Measurements from ENCODE around the gene TIMM29.
"Not testable (repeated sequence)": the region's sequence is repeated elsewhere in the genome, so short reads cannot be mapped to it uniquely, and the experiment has no call there.

The TIMM29 gene

DNA sequence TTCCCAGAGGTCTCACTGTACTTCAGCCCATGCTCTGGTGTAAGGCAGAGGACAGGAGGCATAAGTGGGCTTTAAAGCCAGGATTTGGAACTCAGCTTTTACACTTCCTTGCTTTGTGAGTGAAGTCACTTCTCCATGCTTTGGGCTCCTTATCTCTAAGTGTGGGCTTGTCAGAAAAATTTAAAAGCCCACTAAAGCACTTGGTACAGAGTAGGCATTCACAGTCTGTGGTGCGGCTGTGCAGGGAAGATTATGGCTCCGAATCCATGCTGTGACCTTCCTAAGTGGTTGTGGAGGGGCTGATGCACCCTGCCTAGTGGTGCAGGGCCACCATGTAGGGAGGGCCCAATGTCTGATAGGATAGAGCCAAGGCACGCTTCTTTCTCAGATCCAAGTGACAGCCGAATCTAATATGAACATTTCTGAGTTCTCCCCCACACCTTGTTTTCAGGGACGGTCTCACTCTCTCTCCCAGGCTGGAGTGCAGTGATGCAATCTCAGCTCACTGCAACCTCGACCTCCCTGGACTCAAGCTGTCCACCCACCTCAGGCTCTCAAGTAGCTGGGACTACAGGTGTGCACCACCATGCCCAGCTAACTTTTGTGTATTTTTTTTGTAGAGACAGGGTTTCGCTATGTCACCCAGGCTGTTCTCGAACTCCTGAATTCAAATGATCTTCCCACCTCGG is 6.9 kb downstream of the TIMM29 start:
- DNase-seq (ENCODE audit: extremely low spot score, insufficient read length, low read depth) (no peak), FAIRE-seq (no peak)

DNA sequence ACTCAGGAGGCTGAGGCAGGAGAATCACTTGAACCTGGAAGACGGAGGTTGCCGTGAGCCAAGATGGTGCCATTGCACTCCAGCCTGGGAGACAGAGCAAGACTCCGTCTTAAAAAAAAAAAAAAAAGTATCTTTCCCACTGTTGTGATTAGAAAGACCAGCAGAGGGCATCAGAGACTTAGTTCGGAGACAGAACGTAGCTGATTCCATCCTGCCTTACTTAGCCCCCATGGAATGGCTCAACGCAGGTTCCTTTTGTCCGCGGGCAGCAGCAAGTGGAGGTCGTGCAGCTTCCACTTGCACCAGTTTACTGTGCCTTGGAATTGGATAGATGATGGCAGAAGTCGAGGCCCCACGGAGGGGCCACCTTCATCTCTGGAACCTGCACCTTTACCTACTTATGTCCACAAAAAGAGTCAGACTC is 8.1 kb downstream of the TIMM29 start:
- DNase-seq (ENCODE audit: extremely low spot score, insufficient read length, low read depth) (no peak), FAIRE-seq (peak; percentile 65)

DNA sequence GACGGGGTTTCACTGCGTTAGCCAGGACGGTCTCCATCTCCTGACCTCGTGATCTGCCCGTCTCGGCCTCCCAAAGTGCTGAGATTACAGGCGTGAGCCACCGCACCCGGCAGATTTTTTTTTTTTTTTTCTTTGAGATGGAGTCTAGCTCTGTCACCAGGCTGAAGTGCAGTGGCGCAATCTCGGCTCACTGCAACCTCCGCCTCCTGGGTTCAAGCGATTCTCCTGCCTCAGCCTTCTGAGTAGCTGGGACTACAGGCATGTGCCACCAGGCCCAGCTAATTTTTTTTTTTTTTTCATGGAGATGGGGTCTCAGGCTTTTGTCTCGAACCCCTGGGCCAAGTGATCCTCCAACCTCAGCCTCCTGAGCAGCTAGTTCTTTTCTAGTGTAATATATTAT is 13.0 kb downstream of the TIMM29 start:
- not testable (repeated sequence) for FAIRE-seq; DNase-seq (ENCODE audit: extremely low spot score, insufficient read length, low read depth)

DNA sequence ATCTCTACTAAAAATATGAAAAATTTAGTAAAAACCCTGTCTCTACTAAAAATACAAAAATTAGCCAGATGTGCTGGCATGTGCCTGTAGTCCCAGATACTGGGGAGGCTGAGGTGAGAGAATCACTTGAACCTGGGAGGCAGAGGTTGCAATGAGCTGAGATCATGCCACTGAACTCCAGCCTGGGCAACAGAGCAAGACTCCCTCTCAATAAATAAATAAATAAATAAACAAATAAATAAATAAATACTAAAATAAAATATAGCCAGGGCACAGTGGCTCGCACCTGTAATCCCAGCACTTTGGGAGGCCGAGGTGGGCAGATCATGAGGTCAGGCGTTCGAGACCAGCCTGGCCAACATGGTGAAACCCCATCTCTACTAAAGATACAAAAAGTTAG is 14.8 kb downstream of the TIMM29 start:
- FAIRE-seq; DNase-seq (ENCODE audit: extremely low spot score, insufficient read length, low read depth): not testable (repeated sequence)

DNA sequence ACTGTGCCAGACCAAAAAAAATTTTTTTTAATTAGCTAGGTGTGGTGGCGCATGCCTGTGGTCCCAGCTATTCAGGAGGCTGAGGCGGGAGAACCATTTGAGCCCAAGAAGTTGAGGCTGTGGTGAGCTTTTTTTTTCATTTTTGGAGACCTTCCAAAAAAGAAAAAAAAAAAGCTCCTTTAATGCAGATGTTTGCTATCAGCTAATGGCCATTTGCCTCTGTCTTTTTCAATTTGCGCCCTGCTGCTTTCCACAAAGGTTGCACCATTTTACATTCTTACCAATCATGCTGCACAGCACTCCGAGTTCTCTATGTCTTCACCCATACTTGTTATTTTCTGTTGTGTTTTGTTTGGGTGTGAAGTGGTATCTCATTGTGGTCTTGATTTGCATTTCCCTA is 16.7 kb downstream of the TIMM29 start:
- no peak for FAIRE-seq
- DNase-seq (ENCODE audit: extremely low spot score, insufficient read length, low read depth), result no peak

DNA sequence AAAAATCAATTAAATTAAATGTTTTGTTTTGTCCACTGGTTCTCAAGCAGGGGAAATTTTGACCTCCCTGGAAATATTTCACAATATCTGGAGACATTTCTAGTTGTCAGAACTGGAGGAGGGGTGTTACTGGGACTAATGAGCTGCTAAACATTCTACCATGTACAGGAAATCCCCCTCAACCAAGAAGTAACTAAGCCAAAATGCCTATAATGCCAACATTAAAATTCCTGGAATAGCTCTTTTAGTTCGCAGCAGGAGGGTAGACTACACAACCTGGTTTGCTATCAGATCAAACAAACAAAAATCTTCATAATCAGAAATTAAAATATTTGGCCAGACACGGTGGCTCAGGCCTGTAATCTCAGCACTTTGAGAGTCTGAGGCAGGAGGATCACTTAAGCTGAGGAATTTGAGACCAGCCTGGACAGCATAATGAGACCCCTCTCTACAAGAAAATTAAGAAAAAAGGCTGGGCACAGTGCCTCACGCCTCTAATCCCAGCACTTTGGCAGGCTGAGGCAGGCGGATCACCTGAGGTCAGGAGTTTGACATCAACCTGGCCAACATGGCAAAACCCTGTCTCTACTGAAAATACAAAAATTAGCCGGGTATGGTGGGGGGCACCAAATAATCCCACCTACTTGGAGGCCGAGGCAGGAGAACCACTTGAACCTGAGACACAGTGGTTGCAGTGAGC is 18.5 kb downstream of the TIMM29 start:
- FAIRE-seq (no peak), DNase-seq (ENCODE audit: extremely low spot score, insufficient read length, low read depth) (no peak)

DNA sequence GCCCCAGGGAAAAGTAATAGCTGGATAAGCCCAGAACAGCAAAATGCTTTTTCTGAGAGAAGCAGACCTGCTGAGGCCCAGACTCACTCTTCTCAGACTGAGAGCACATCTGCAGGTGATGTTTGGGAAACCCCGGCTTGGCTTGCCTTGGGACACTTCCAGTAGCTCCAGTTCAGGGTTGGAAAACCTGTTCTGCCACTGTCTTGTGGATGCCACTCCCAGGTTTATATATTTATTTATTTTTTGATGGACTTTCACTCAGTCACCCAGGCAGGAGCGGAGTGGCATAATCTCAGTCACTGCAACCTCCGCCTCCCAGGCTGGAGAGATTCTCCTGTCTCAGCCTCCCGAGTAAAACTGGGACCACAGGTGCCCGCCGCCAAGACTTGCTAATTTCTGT is 24.2 kb downstream of the TIMM29 start:
- DNase-seq (ENCODE audit: extremely low spot score, insufficient read length, low read depth), result no peak
- FAIRE-seq, result no peak

DNA sequence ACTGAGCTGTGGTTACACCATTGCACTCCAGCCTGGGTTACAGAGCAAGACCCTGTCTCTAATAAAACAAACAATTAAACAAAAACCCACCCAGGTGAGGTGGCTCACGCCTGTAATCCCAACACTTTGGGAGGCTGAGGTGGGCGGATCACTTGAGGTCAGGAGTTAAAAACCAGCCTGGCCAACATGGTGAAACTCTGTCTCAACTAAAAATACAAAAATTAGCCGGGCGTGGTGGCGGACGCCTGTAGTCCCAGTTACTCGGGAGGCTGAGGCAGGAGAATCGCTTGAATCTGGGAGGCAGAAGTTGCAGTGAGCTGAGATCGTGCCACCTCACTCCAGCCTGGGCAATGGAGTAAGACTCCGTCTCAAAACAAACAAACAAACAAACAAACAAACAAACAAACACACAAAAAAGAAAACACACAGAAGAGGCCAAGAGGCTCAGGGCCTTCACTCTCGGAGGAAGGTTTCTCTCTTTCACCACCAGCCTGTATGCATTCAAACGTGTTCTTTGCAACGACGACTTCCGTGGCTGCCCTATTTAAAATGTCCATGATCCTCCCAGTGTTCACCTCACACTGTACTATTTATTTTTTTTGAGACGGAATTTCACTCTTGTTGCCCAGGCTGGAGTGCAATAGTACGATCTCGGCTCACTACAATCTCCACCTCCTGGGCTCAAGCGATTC is 30.8 kb downstream of the TIMM29 start:
- FAIRE-seq; DNase-seq (ENCODE audit: extremely low spot score, insufficient read length, low read depth): not testable (repeated sequence)

DNA sequence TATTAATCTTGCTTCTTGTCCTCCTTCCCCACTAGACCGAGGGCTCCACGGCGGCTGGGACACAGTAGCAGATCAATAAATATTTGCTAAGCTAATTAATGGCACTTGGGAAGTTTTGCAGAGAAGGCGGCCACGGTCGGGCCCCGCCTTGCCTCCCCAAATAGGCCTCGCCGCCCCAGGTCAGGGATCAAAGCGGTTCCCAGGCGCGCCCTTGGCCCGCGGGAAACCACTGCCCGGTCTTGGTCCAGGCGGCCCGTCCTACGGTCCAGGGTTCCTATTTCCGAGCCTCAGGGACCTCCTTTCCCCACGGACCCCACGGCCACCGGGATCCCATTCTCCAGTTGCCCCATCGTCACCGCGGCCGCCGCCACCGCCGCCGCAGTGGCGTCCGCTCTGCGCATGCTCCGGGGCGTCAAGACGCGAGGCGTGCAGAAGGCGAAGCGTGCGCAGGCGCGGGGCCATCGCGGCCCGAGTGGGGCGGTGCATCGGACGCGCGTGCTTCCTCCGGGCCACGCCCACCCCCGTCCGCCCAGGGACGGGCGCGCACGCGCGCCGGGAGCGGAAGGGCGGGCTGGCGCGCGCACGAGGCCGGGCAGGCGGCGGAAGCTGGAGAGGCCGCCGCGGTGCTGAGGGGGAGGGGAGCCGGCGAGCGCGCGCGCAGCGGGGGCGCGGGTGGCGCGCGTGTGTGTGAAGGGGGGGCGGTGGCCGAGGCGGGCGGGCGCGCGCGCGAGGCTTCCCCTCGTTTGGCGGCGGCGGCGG is 31.9 kb downstream of the TIMM29 start, which contains the start of gene SMARCA4:
Gene SMARCA4 (plus strand): TSS at position 717 of the 759 bp plus-strand sequence. CDS start 23,122 bp downstream, outside the sequence.
- DNase-seq (ENCODE audit: extremely low spot score, insufficient read length, low read depth), result peak; percentile 96
- FAIRE-seq, result peak; percentile 86

DNA sequence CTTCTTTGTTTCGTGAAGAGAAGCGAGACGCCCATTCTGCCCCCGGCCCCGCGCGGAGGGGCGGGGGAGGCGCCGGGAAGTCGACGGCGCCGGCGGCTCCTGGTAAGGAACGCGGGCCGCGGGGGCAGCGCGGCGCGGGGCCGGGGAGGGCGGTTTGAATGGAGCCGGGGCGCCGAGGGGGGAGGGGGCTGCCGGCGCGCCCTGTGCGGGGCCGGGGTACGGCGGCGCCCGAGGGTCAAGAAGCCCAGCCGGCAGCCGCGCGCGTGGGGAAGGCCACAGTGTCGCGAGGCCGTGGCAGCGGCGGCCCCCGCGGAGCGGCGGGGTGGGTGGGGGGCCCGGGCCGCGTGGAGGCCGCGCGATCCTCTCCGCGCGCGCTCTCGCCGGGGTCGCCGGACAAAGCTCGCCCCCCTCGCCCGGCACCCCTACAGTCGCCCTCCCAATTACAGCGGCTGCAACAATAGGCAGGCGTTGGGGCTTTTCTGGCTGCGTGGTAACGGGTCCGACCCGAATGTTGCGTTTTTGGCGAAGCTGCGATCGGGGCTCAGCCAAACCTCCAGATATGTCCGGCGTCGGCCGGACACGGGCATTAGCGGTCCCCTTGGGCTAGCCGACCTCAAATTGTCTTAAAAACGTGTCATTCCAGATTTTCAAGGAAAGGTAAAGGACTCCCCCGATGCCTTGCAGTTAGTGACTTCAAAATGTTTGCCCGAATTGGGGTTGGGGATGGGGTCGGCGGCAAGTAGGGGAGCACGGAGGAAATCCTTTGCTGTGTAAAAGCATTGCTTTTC is 32.7 kb downstream of the TIMM29 start:
- DNase-seq (ENCODE audit: extremely low spot score, insufficient read length, low read depth) (no peak), FAIRE-seq (no peak)

DNA sequence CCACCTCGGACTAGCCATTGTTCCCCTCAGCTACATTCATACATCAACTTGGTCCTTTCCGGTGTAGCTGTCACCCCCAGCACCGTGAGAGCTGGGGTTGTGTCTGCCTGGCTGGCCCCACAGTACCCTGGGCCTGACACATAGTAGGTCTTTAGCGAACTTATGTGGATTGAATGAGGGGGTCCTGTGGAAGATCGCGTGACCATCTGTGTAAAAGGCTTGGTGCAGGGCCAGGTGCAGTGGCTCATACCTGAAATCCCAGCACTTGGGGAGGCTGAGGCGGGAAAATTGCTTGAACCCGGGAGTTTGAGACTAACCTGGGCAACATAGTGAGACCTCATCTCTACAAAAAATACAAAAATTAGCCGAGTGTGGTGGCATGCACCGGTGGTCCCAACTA is 34.3 kb downstream of the TIMM29 start:
- FAIRE-seq, result no peak
- no peak for DNase-seq (ENCODE audit: extremely low spot score, insufficient read length, low read depth)

DNA sequence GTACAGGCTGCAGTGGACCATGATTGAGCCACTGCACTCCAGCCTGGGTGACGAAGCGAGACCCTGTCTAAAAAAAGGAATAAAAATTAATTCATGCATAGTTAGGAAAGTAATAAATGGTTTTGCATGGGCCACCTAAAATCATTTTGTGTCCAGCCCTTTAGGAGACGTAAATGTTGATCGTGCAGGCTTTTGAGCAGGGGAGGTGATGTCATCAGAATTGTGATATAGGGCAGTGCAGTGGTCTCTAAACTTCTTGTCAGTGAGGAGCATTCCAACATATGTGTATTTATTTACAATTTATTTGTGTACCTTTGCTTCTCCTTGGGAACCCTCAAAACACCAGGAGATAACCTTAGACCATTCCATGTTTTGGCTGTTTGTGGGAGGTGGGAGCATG is 35.3 kb downstream of the TIMM29 start:
- DNase-seq (ENCODE audit: extremely low spot score, insufficient read length, low read depth) (no peak), FAIRE-seq (no peak)

DNA sequence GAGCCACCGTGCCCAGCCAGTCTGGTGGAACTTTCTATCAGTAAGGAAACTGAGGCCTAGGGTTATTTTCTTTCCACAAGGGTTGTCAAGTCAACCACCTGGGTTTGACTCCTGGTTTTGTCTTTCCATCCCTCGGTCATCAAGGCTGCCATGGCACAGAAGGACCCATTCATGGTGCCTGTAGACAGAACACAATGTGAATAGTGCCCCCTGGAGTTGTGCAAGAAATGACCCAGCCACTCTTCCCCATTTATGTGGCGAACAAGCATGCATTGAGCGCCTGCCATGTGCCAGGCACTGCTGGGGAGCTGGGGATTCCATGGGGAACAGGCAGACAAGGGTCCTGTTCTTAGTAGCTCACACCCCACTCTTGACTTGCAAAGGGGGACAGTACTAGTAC is 36.3 kb downstream of the TIMM29 start:
- no peak for DNase-seq (ENCODE audit: extremely low spot score, insufficient read length, low read depth)
- no peak for FAIRE-seq

DNA sequence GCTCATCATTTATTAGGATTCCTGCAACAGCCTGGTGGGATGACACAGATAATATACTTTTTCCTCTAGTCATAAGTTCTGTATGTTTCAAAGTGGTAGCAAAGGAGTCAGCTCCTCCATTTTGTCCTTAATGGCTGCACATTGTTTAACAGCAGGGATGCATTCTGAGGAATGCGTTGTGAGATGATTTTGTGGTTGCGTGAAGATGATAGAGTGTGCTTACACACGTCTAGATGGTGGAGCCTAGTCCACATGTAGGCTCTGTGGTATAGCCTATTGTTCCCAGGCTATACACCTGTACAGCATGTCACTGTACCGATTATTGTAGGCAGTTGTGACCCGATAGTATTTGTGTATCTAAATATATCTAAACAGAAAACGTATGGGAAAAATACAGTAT is 36.8 kb downstream of the TIMM29 start:
- DNase-seq (ENCODE audit: extremely low spot score, insufficient read length, low read depth), result no peak
- FAIRE-seq, result no peak

DNA sequence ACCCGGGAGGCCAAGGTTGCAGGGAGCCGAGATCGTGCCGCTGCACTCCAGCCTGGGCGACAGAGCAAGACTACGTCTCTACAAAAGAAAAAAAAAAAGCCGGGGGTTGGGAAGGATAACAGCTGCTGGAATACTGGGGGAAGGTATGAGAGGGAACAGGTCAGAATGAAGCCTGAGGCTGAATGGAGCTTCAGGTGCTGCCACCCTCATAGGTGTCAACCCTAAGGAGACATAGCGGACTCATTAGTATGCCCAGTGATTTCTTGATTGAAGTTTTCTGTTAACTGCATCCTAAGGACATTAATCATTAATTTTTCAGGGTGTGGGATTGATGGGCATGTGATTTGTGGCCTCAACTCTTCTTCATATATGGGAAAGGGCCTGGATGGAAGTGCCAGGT is 38.2 kb downstream of the TIMM29 start:
- FAIRE-seq, result no peak
- DNase-seq (ENCODE audit: extremely low spot score, insufficient read length, low read depth), result no peak

DNA sequence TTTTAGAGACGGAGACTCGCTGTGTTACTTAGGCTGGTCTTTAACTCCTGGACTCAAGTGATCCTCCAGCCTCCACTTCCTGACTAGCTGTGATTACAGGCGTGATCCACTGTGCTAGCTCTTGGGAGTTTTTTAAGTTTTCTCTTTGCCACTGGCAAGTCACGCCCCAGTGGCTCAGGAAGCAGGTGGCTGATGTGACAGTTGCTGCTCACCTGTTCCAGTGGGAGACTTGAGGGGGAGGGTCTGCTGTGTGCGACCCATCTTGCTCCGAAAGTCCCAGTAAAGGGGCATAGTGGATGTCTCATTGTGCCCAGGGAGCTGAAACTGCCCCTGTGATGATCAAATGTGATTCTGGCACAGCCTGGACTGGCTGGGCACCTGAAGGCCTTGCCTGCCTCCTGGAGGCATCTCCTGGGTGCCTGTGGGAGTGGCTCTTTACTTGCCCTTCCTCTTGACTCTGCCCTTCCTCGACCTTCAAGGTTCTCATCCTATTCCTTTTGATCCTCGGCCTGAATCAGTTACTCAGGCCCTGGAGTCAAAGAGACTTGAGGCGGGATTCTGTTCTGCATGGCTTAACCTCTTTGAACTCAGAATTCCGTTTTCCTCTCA is 40.0 kb downstream of the TIMM29 start:
- FAIRE-seq (peak; percentile 79), DNase-seq (ENCODE audit: extremely low spot score, insufficient read length, low read depth) (no peak)

DNA sequence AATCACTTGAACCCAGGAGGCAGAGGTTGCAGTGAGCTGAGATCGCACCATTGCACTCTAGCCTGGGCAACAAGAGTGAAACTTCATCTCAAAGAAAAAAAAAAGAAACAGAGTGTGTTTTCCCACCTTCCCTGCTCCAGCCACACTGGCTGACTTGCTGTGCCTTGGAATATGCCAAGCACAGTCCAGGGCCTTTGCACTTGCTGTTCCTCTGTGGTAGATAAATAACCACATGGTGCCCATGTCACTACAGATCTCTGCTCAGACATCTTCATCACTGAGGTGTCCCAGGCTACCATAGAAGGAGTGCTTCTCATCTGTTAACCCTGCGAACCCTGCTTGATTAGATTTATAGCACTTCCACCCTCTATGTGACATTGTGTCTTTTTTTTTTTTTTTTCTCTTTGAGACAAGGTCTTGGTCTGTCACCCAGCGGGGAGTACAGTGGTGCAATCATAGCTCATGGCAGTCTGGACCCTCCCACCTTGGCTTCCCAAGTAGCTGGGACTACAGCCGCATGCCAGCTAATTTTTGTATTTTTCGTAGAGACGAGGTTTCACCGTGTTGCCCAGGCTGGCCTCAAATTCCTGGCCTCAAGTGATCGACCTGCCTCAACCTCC is 42.6 kb downstream of the TIMM29 start:
- no peak for FAIRE-seq
- no peak for DNase-seq (ENCODE audit: extremely low spot score, insufficient read length, low read depth)

DNA sequence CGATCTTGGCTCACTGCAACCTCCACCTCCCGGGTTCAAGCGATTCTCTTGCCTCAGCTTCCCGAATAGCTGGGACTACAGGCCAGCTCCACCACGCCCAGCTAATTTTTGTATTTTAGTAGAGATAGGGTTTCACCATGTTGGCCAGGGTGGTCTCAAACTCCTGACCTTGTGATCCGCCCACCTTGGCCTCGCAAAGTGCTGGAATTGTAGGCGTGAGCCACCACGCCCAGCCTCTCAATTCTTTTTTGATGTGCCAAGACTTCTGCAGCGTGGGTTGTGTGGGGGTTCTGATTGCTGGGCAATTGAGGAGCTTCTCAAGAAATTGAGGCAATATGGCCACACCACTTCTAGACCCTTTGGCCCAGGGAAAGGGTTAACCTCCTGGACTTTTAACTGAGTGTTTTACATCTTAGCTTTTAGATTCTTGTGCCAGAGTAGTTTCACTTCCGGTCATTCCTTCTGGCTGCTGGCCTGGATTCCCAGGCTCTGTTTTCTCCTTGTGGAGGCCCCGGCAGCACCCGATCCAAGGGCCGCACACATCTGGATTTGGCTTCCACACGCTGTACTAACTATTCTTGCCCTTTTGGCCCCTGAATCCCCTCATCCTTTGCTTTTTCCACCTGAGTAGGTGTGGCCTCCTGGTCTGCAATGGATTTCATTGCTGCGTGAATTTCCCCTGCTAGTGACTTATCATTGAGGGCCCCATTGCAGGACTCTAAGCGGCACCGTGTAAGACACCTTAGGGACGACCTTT is 46.9 kb downstream of the TIMM29 start:
- no peak for DNase-seq (ENCODE audit: extremely low spot score, insufficient read length, low read depth)

More for the DNA sequence above, 46.9 kb downstream of the TIMM29 start:
- no peak for FAIRE-seq
